ENCODE measurements around the gene SGSH. TPM values are rescaled to one million over a fixed set of nuclear protein-coding genes. Genes with fewer than 3 reads are reported as not detected.

The SGSH gene
- total RNA-seq, 1 experiment from 2014 or later, result 19.8 TPM

- Histone ChIP-seq H2BK120ac (ENCODE audit: low read depth, low read length, poor library complexity, severe bottlenecking) (no peak overlapping the region), H4K20me1 (ENCODE audit: control insufficient read depth, insufficient read depth, insufficient read length) (no peaks in the 10 kb centered on the region), H2BK12ac (ENCODE audit: insufficient read length, low read depth, low read length) (no peak overlapping the region), H3K27ac (ENCODE audit: insufficient read length, low read depth, low read length) (no peak overlapping the region), H2BK5ac (ENCODE audit: insufficient read length, low read length) (no peak overlapping the region), H3K18ac (ENCODE audit: insufficient read length, low read depth, low read length) (no peak overlapping the region), H3K23ac (ENCODE audit: insufficient read length, low read depth, low read length) (no peak overlapping the region), H3K4me2 (ENCODE audit: insufficient read depth, insufficient read length, low read length) (no peak overlapping the region), H4K91ac (ENCODE audit: insufficient read length, low read depth, low read length) (no peak overlapping the region), H3K9me3 (ENCODE audit: control insufficient read depth, low read depth, low read length) (no peaks in the 10 kb centered on the region), H4K8ac (replicated peaks; ENCODE audit: insufficient read length, low read depth, low read length) (no peak overlapping the region), H3K56ac (ENCODE audit: insufficient read length, low read depth, low read length) (no peak overlapping the region), H3K79me2 (ENCODE audit: insufficient read depth, low read length) (no peaks in the 10 kb centered on the region), H2BK20ac (ENCODE audit: low read depth, low read length, poor library complexity, severe bottlenecking) (no peak overlapping the region), H4K5ac (ENCODE audit: insufficient read length, low read depth, low read length) (no peak overlapping the region), H2BK15ac (ENCODE audit: low read depth, low read length) (no peak overlapping the region), H3K23me2 (ENCODE audit: insufficient read length, low read depth, low read length, poor library complexity, severe bottlenecking) (no peaks in the 10 kb centered on the region), H2AFZ (ENCODE audit: low read length) (no peak overlapping the region), H3K9ac (ENCODE audit: extremely low read depth, insufficient read length, low read length) (no peak overlapping the region), H3K14ac (ENCODE audit: insufficient read depth, low read length) (no peak overlapping the region), H3K79me1 (ENCODE audit: insufficient read depth, low read depth, low read length, poor library complexity, severe bottlenecking) (no peaks in the 10 kb centered on the region), H3K4ac (ENCODE audit: low read depth, low read length) (no peak overlapping the region), H2AK5ac (ENCODE audit: insufficient read length, low read length) (no peak overlapping the region), H3K27me3 (ENCODE audit: insufficient read depth, low read length) (no peaks in the 10 kb centered on the region), H3T11ph (ENCODE audit: low read length) (no peak overlapping the region), H3K4me1 (ENCODE audit: insufficient read depth, low read length) (no peaks in the 10 kb centered on the region)
- H3K27ac Mint-ChIP-seq, result no peak overlapping the region
- TF ChIP-seq CTCF (conservative IDR thresholded peaks at IDR 0.05), result no peak
- WGBS (ENCODE audit: extremely low coverage, insufficient read length, low lambda C conversion rate), result no CpG with 5 or more reads among the region's 6 CpGs
- DNase-seq, result peak; percentile 50
- H3K27me3 Mint-ChIP-seq (ENCODE audit: low read depth), result no peaks in the 10 kb centered on the region; the same call in 1 of the 2 replicates
- H3K4me3 Mint-ChIP-seq, result no peak overlapping the region
- no peaks in the 10 kb centered on the region for H3K9me3 Mint-ChIP-seq
- H3K4me1 Mint-ChIP-seq, result peaks cover 26 to 31% of the 10 kb centered on the region in 2 experiments
- peaks cover 5 to 25% (median 16%) of the 10 kb centered on the region in 3 experiments; a peak in 6 of 7 replicates for H3K36me3 Mint-ChIP-seq (ENCODE audit: insufficient read depth in 1 of 3, low read depth in 3 of 3)
Measured at GRCh38 chr17:80224683-80225082, 4.5 kb upstream of the SGSH start.
